GM10266 (cell line): ENCODE results near the gene LY6G6D.
A peak's percentile ranks its signal among the peaks of the same experiment; 100 is the strongest.

Experiments
- DNase-seq: peaks from one replicate; pipeline ENCODE4 v3.0.0; 2012; ENCODE audit errors: extremely low spot score
- CTCF ChIP-seq: IDR thresholded peaks from 2 replicates; pipeline ENCODE4 v1.5.1; 2012; ENCODE audit warnings: mild to moderate bottlenecking, low read depth; ENCODE audit not compliant: control insufficient read depth, insufficient read depth; ENCODE audit errors: missing control alignments

Gene LY6G6D

GRCh38 chr6:31733734-31734133, 18.6 kb downstream of the LY6G6D start:
- no peak for TF ChIP-seq CTCF
- DNase-seq: no peak

GRCh38 chr6:31734247-31734820, 19.2 kb downstream of the LY6G6D start:
- no peak for DNase-seq
- TF ChIP-seq CTCF: no peak

GRCh38 chr6:31734821-31735406, 19.8 kb downstream of the LY6G6D start:
- TF ChIP-seq CTCF: no peak
- peak; percentile 88 for DNase-seq

GRCh38 chr6:31736021-31736767, 21.0 kb downstream of the LY6G6D start, which contains the start of gene CLIC1:
Gene CLIC1, minus strand, starts transcription at chr6:31736530. Its CDS starts 230 bp downstream, at chr6:31736300.
- DNase-seq: peak; percentile 83
- no peak for TF ChIP-seq CTCF

- no peak for TF ChIP-seq CTCF
- DNase-seq: no peak
These were observed 21.7 kb downstream of the LY6G6D start for GRCh38 chr6:31736768-31737314.

GRCh38 chr6:31737315-31737990, 22.3 kb downstream of the LY6G6D start:
- no peak for TF ChIP-seq CTCF
- no peak for DNase-seq
